DMS153 (cell line): ENCODE results near the gene UGT2A2.

Experiments
- DNase-seq: peaks from one replicate; lab custom pipeline; 2025; lab: John Stamatoyannopoulos, UW

Gene UGT2A2

GRCh38 chr4:69576251-69576877, 63.1 kb downstream of the UGT2A2 start:
- DNase-seq = no peak

GRCh38 chr4:69568787-69569186, 70.7 kb downstream of the UGT2A2 start:
- DNase-seq = no peak

- DNase-seq = no peak
These were observed 76.0 kb downstream of the UGT2A2 start for GRCh38 chr4:69563424-69563823.

GRCh38 chr4:69549651-69550050, 89.8 kb downstream of the UGT2A2 start:
- DNase-seq = no peak

- DNase-seq = no peak
These were observed 93.2 kb downstream of the UGT2A2 start for GRCh38 chr4:69546134-69546765.
